IPS-20b (cell line): ENCODE results near the gene GPR42.
"Not testable (repeated sequence)": the region's sequence is repeated elsewhere in the genome, so short reads cannot be mapped to it uniquely, and the experiment has no call there.

Experiments
- H3K27ac ChIP-seq: one replicate; pipeline ENCODE4 v1.5.1; 2013; ENCODE audit warnings: low read length
- H3K27me3 ChIP-seq: 2 replicates; pipeline ENCODE4 v1.6.1; 2013; ENCODE audit warnings: mild to moderate bottlenecking, low read length, inconsistent platforms; ENCODE audit not compliant: insufficient read depth
- H3K36me3 ChIP-seq: 2 replicates; pipeline ENCODE4 v1.6.1; 2013; ENCODE audit warnings: low read depth, mild to moderate bottlenecking, inconsistent platforms, low read length, moderate library complexity; ENCODE audit not compliant: insufficient read depth
- H3K4me1 ChIP-seq: 2 replicates; pipeline ENCODE4 v1.6.1; 2013; ENCODE audit warnings: mild to moderate bottlenecking, control low read depth, inconsistent platforms, low read length, moderate library complexity; ENCODE audit not compliant: insufficient read depth
- H3K4me3 ChIP-seq: 2 replicates; pipeline ENCODE4 v1.5.1; 2013; ENCODE audit warnings: mild to moderate bottlenecking, low read length, inconsistent platforms
- H3K9ac ChIP-seq: 2 replicates; pipeline ENCODE4 v1.6.1; 2013; ENCODE audit warnings: low read depth, mild to moderate bottlenecking, inconsistent platforms, low read length, moderate library complexity
- H3K9me3 ChIP-seq: 2 replicates; pipeline ENCODE4 v1.6.1; 2013; ENCODE audit warnings: mild to moderate bottlenecking, low read depth, low read length, inconsistent platforms; ENCODE audit not compliant: insufficient read depth

GPR42 gene

GRCh38 chr19:35375505-35376307 lies 4.8 kb downstream of the GPR42 start:
- Histone ChIP-seq H3K9ac (no peak overlapping the region), H3K4me1 (peaks cover 3% of the 10 kb centered on the region; the same call in 1 of the 2 replicates), H3K9me3 (no peaks in the 10 kb centered on the region), H3K4me3 (no peak overlapping the region), H3K27me3 (no peaks in the 10 kb centered on the region), H3K27ac (no peak overlapping the region), H3K36me3 (no peaks in the 10 kb centered on the region)

- Histone ChIP-seq H3K36me3 (no peaks in the 10 kb centered on the region), H3K9ac (no peak overlapping the region), H3K4me1 (peaks cover 3% of the 10 kb centered on the region; the same call in 1 of the 2 replicates), H3K4me3 (no peak overlapping the region), H3K9me3 (peaks cover under 1% of the 10 kb centered on the region; the same call in 1 of the 2 replicates), H3K27me3 (no peaks in the 10 kb centered on the region), H3K27ac (no peak overlapping the region)
These were observed 6.8 kb downstream of the GPR42 start for GRCh38 chr19:35377656-35378055.

GRCh38 chr19:35378356-35378755 lies 7.5 kb downstream of the GPR42 start:
- Histone ChIP-seq H3K27ac (no peak overlapping the region), H3K36me3 (no peaks in the 10 kb centered on the region), H3K9me3 (peaks cover 7% of the 10 kb centered on the region), H3K4me1 (peaks cover 3% of the 10 kb centered on the region; the same call in 1 of the 2 replicates), H3K4me3 (no peak overlapping the region), H3K27me3 (no peaks in the 10 kb centered on the region), H3K9ac (no peak overlapping the region)

GRCh38 chr19:35379545-35379944 lies 8.7 kb downstream of the GPR42 start:
- H3K27me3 ChIP-seq, H3K36me3 ChIP-seq, H3K9ac ChIP-seq, H3K27ac ChIP-seq, H3K4me1 ChIP-seq, H3K4me3 ChIP-seq: not testable (repeated sequence)
- peaks cover 15% of the 10 kb centered on the region for H3K9me3 ChIP-seq

GRCh38 chr19:35379992-35380391 lies 9.1 kb downstream of the GPR42 start:
- no peak overlapping the region for H3K27ac ChIP-seq

GRCh38 chr19:35380450-35381124 lies 9.7 kb downstream of the GPR42 start:
- H3K27me3 ChIP-seq = no peaks in the 10 kb centered on the region
- no peak overlapping the region for H3K9ac ChIP-seq
- H3K27ac ChIP-seq = no peak overlapping the region

More at GRCh38 chr19:35379992-35380391, 9.1 kb downstream of the GPR42 start:
- H3K4me1 ChIP-seq = peaks cover 3% of the 10 kb centered on the region; the same call in 1 of the 2 replicates
- no peak overlapping the region for H3K4me3 ChIP-seq
- no peak overlapping the region for H3K9ac ChIP-seq
- no peaks in the 10 kb centered on the region for H3K36me3 ChIP-seq
- no peaks in the 10 kb centered on the region for H3K27me3 ChIP-seq
- H3K9me3 ChIP-seq = peaks cover 20% of the 10 kb centered on the region

GRCh38 chr19:35381318-35381717 lies 10.4 kb downstream of the GPR42 start:
- Histone ChIP-seq H3K27me3 (no peaks in the 10 kb centered on the region), H3K9me3 (peaks cover 33% of the 10 kb centered on the region), H3K4me3 (no peak overlapping the region), H3K36me3 (no peaks in the 10 kb centered on the region), H3K9ac (no peak overlapping the region), H3K27ac (no peak overlapping the region), H3K4me1 (peaks cover 3% of the 10 kb centered on the region; the same call in 1 of the 2 replicates)

More at GRCh38 chr19:35380450-35381124, 9.7 kb downstream of the GPR42 start:
- Histone ChIP-seq H3K4me1 (peaks cover 3% of the 10 kb centered on the region; the same call in 1 of the 2 replicates), H3K4me3 (no peak overlapping the region), H3K36me3 (no peaks in the 10 kb centered on the region), H3K9me3 (peaks cover 26% of the 10 kb centered on the region)

GRCh38 chr19:35381926-35382325 lies 11.1 kb downstream of the GPR42 start:
- Histone ChIP-seq H3K4me1 (peaks cover 2% of the 10 kb centered on the region; the same call in 1 of the 2 replicates), H3K9me3 (peaks cover 39% of the 10 kb centered on the region), H3K36me3 (no peaks in the 10 kb centered on the region), H3K27me3 (no peaks in the 10 kb centered on the region), H3K4me3 (no peak overlapping the region), H3K27ac (no peak overlapping the region), H3K9ac (no peak overlapping the region)

- H3K4me3 ChIP-seq = no peak overlapping the region
- no peak overlapping the region for H3K27ac ChIP-seq
- no peaks in the 10 kb centered on the region for H3K27me3 ChIP-seq
- no peak overlapping the region for H3K9ac ChIP-seq
- no peaks in the 10 kb centered on the region for H3K36me3 ChIP-seq
- H3K9me3 ChIP-seq = peaks cover 45% of the 10 kb centered on the region
- no peaks in the 10 kb centered on the region for H3K4me1 ChIP-seq
These were observed 12.7 kb downstream of the GPR42 start for GRCh38 chr19:35383536-35383935.

- H3K4me3 ChIP-seq = no peak overlapping the region
- no peaks in the 10 kb centered on the region for H3K27me3 ChIP-seq
- no peaks in the 10 kb centered on the region for H3K36me3 ChIP-seq
- no peak overlapping the region for H3K27ac ChIP-seq
- H3K4me1 ChIP-seq = no peaks in the 10 kb centered on the region
- H3K9me3 ChIP-seq = peaks cover 43% of the 10 kb centered on the region
- H3K9ac ChIP-seq = no peak overlapping the region
These were observed 17.6 kb downstream of the GPR42 start for GRCh38 chr19:35388277-35389054.

GRCh38 chr19:35389192-35389861 lies 18.5 kb downstream of the GPR42 start:
- Histone ChIP-seq H3K27ac (no peak overlapping the region), H3K9ac (no peak overlapping the region), H3K27me3 (no peaks in the 10 kb centered on the region), H3K4me3 (no peak overlapping the region), H3K4me1 (no peaks in the 10 kb centered on the region), H3K36me3 (no peaks in the 10 kb centered on the region), H3K9me3 (peaks cover 36% of the 10 kb centered on the region)
